Right lobe of liver (tissue), 6 donors: Measurements from ENCODE around the gene C19orf67. TPM values are rescaled to one million over a fixed set of nuclear protein-coding genes. Genes with fewer than 3 reads are reported as not detected.

Source experiments
- ATAC-seq, 4 donors: fragments of 200-7000 bp; cut with Tn5 transposase; one replicate each; pipeline ENCODE4 v1.9.1; 2020; ENCODE audit warnings: mild to moderate bottlenecking in 4 of 4, moderate library complexity in 4 of 4
- DNase-seq, 3 donors: peaks; one replicate each; pipeline ENCODE4 v3.0.0-alpha.2; 2020
- H3K27ac ChIP-seq, 3 donors: fragments of 200-600 bp; one replicate each; pipeline ENCODE4 v1.8.0; 2022
- H3K27me3 ChIP-seq, 2 donors: fragments of 200-600 bp; one replicate each; pipeline ENCODE4 v1.8.0; 2022
- H3K36me3 ChIP-seq, 4 donors: fragments of 200-600 bp; sonication (generic) in 1 of 4; one replicate each; pipeline versions ENCODE4 v1.5.1 to v1.8.0; 2017 to 2022; ENCODE audit warnings: control low read depth in 1 of 4
- H3K4me1 ChIP-seq, 4 donors: fragments of 200-600 bp; sonication (generic) in 1 of 4; one replicate each; pipeline versions ENCODE4 v1.5.1 to v1.8.0; 2017 to 2022; ENCODE audit warnings: control low read depth in 1 of 4
- H3K4me3 ChIP-seq, 3 donors: fragments of 200-600 bp; one replicate each; pipeline ENCODE4 v1.8.0; 2022
- H3K9me3 ChIP-seq, 4 donors: fragments of 200-600 bp; sonication (generic) in 1 of 4; one replicate each; pipeline versions ENCODE4 v1.5.1 to v1.8.0; 2017 to 2022; ENCODE audit warnings: control low read depth in 1 of 4
- POLR2A ChIP-seq: fragments of 450-650 bp; IDR thresholded peaks from one replicate; pipeline ENCODE4 v1.6.1; 2017; ENCODE audit warnings: antibody characterized with exemption, mild to moderate bottlenecking
- WGBS: methylation state at CpG from one replicate; pipeline ENCODE4 v1.1.6; 2018; ENCODE audit warnings: low coverage, low lambda C conversion rate; ENCODE audit not compliant: insufficient coverage; ENCODE audit errors: missing lambda C conversion rate; 5-methylcytosine and 5-hydroxymethylcytosine counted together
- intact Hi-C, 2 donors: fragments of 100-400 bp; cut with DNase I; formaldehyde crosslinking; loops; one replicate each; pipeline versions ENCODE4 v1.11.2 to v1.14.1; 2022
- total RNA-seq, 6 experiments: library from RNA; depleted of rRNA in 2 of 6; stranded (reverse); fragments of >200 nt in 2 of 6; fragmentation: NEBNext Ultra II Directional in 3 of 6; extraction: Animal tissue kit (Norgen Biotek cat#: 25700) in 3 of 6; gene quantifications; one replicate each; pipeline versions ENCODE4 v1.1.0 to v1.2.4, GENCODE V29; 2016 to 2023
- TF ChIP-seq, protein P1 (sequence below), 4 donors: fragments of 200-600 bp in 3 of 4; fragments of 450-650 bp in 1 of 4; IDR thresholded peaks; one replicate each; pipeline versions ENCODE4 v1.5.1 to v1.8.0; 2016 to 2022; ENCODE audit warnings: antibody characterized with exemption in 4 of 4, mild to moderate bottlenecking in 2 of 4
- donor health status: DM: no; HTN: yes; CAD: no.
- donor health status: DM: no; HTN: no; CAD: no.
- donor health status: DM: no; HTN: no; CAD: no.
- donor health status: DM: no; HTN: yes; CAD: no.
- donor health status: DM: no; HTN: yes; CAD: no.

C19orf67 gene
- total RNA-seq, 6 experiments from 2014 or later, result 0.27 TPM; not detected in 5

DNA sequence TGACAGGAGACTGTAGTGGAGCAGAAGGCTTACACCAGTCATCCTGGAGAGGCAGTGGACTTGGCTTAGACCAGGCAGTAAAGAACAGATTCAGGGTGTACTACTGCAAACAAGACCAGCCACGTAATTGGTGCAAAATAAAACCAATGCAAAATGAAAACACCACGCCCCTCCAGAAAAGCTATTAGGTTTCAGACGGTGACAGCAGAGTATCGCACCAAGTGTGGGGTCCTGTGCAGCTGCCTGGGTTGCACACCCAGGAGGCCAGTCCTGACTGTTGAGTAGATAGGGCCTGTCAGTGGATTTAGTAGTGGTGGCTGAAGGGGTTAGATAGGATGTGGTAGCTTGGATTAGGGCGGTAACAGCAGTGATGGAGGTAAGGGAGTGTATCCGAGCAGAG, 37.3 kb upstream of the C19orf67 start:
- H3K4me1 ChIP-seq, result peaks cover 0 to 25% (median 8%) of the 10 kb centered on the region in 4 donors
- no peaks in the 10 kb centered on the region for H3K27me3 ChIP-seq
- DNase-seq (no peak), ATAC-seq (no peak)
- H3K36me3 ChIP-seq, result no peaks in the 10 kb centered on the region
- 94% methylated on average over 6 of the region's 6 CpGs for WGBS
- H3K4me3 ChIP-seq, result no peak overlapping the region
- H3K9me3 ChIP-seq, result no peaks in the 10 kb centered on the region
- TF ChIP-seq, protein P1, sequence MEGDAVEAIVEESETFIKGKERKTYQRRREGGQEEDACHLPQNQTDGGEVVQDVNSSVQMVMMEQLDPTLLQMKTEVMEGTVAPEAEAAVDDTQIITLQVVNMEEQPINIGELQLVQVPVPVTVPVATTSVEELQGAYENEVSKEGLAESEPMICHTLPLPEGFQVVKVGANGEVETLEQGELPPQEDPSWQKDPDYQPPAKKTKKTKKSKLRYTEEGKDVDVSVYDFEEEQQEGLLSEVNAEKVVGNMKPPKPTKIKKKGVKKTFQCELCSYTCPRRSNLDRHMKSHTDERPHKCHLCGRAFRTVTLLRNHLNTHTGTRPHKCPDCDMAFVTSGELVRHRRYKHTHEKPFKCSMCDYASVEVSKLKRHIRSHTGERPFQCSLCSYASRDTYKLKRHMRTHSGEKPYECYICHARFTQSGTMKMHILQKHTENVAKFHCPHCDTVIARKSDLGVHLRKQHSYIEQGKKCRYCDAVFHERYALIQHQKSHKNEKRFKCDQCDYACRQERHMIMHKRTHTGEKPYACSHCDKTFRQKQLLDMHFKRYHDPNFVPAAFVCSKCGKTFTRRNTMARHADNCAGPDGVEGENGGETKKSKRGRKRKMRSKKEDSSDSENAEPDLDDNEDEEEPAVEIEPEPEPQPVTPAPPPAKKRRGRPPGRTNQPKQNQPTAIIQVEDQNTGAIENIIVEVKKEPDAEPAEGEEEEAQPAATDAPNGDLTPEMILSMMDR (IDR thresholded peaks at IDR 0.05), result no peak
- no peak for TF ChIP-seq POLR2A
- H3K27ac ChIP-seq, result no peak overlapping the region
- intact Hi-C loops, result no loop called here

DNA sequence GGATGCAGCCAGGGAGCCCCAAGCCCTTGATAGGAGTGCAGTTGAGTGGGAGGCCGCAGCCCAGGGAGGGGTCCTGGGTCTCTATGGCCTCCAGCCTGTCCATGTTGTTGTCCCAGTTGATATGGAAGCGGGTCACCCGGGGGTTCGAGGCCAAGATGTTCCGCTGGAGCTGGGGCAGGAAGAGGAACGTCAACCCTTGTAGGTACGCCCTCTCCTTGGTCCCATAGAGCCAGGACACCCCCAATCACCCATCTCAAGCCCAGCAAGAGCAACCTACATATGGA, 34.9 kb upstream of the C19orf67 start:
- Histone ChIP-seq H3K27ac (no peak overlapping the region), H3K27me3 (no peaks in the 10 kb centered on the region), H3K36me3 (no peaks in the 10 kb centered on the region), H3K9me3 (no peaks in the 10 kb centered on the region), H3K4me3 (no peak overlapping the region), H3K4me1 (peaks cover 0 to 25% (median 14%) of the 10 kb centered on the region in 4 donors)
- intact Hi-C loops, result no loop called here
- TF ChIP-seq POLR2A, result no peak
- TF ChIP-seq, protein P1 (IDR thresholded peaks at IDR 0.05), result no peak
- DNase-seq (no peak), ATAC-seq (no peak)
- WGBS, result no CpG with 5 or more reads among the region's 7 CpGs

DNA sequence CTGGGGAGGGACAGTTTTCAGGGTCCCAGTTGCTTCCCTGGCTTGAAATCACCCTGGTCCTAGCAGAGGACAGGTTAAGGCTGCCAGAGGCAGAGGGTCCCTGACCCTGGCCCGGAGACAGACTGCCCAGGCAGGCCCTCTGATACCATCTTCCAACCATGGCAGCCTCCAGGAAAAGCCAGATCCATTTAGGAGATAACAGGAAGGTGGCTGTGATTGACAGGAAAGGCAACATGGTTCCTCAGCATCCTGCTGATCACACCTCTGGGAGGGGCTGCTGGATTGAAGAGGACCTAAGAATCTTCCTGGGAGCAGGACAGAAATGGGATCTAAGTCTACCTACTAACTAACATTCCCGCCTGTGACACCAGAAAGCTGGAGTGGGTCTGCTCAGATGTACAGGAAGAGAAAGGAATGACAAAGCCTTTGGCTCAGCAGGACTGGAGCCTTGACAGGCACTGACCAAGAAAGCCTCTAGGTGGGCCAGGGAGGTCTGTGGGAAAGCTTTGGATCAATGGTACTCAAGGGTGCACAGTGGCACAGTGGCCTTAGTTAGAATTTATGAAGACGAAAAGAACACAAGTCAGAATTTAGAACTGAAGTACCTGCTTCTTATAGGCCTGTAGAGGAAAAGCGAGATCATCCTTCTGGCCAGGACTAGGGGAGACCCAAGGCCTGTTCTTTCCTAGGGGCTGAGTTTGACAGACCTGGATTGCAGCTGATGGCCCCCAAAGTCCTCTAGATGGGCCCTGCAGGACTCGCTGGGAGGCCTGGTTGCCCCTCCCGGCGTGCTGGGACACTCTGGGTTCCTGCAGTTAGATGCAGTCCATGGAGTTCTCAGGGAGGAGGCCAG, 34.3 kb upstream of the C19orf67 start:
- ATAC-seq, result no peak
- Histone ChIP-seq H3K4me1 (peaks cover 0 to 30% (median 14%) of the 10 kb centered on the region in 4 donors), H3K9me3 (no peaks in the 10 kb centered on the region), H3K36me3 (no peaks in the 10 kb centered on the region), H3K27ac (peak overlapping the region; percentile 94 to 98 (median 98)), H3K4me3 (no peak overlapping the region), H3K27me3 (no peaks in the 10 kb centered on the region)
- no peak for TF ChIP-seq POLR2A
- TF ChIP-seq, protein P1 (IDR thresholded peaks at IDR 0.05), result no peak
- WGBS, result no CpG with 5 or more reads among the region's 7 CpGs
- intact Hi-C loops, result no loop called here
- no peak for DNase-seq

DNA sequence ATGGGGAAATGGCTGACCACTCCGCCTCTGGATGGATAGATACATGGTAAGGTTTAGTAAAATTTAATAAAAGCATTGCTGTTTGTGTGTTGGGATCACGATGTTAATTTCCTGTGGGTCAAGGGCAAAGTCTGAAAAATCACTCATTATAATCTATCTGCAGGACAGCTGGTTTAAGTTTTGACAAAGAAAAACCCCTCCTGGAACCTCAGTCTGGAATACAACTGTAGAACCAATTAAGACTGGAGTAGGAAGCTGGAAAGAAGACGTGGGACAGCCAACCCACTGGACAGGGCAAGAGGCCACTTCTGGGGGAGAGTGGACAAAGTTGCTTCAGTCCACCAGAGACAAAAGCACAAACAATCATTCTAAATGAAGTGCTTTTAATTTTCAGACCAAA, 33.6 kb upstream of the C19orf67 start:
- WGBS, result 12% methylated on average over 3 of the region's 3 CpGs
- Histone ChIP-seq H3K36me3 (no peaks in the 10 kb centered on the region), H3K4me3 (peak overlapping the region in 2 of 3 donors; percentile 39 to 54), H3K27ac (peak overlapping the region; percentile 94 to 98 (median 98)), H3K27me3 (no peaks in the 10 kb centered on the region), H3K4me1 (peaks cover 0 to 37% (median 14%) of the 10 kb centered on the region in 4 donors), H3K9me3 (no peaks in the 10 kb centered on the region)
- TF ChIP-seq, protein P1 (IDR thresholded peaks at IDR 0.05), result no peak
- no peak for TF ChIP-seq POLR2A
- DNase-seq (no peak), ATAC-seq (no peak)
- intact Hi-C loops, result no loop called here
